HCT116 (cell line): ENCODE results near the gene IL20RB. TPM values are rescaled to one million over a fixed set of nuclear protein-coding genes. Genes with fewer than 3 reads are reported as not detected.

ENCODE experiments used
- ATAC-seq: fragments of 200-7000 bp; cut with Tn5 transposase; 2 replicates; pipeline ENCODE4 v1.9.1; 2020; ENCODE audit warnings: mild to moderate bottlenecking, moderate library complexity
- BruUV-seq: library from RNA; stranded (reverse); fragments of 400-500 nt; replicated peaks from 2 replicates; lab custom pipeline; 2021; lab: Mats Ljungman, UMichigan
- CTCF ChIA-PET: fragments of 300-600 bp; sonication (Branson Sonifier 250); formaldehyde crosslinking; loops from one replicate; lab custom pipeline; 2021; ENCODE audit warnings: antibody characterized with exemption; lab: Charles Lee
- POLR2A ChIA-PET: fragments of 300-600, 350-600 bp; sonication (Branson Sonifier 250); formaldehyde crosslinking; loops from one replicate; lab custom pipeline; 2021; ENCODE audit warnings: antibody characterized with exemption; lab: Charles Lee
- RAD21 ChIA-PET, 2 experiments: fragments of 300-600 bp; sonication (Branson Sonifier 250); formaldehyde crosslinking; loops; one replicate each; lab custom pipeline; 2023; ENCODE audit warnings: low total read pairs in 2 of 2; ENCODE audit not compliant: uncharacterized antibody in 2 of 2, unreplicated experiment in 2 of 2, low non-redundant PET in 1 of 2; lab: Charles Lee
- DNase-seq: peaks from one replicate; pipeline ENCODE4 v3.0.0-alpha.2; 2010; ENCODE audit warnings: low read depth, low spot score
- H2AFZ ChIP-seq: fragments of 200-600 bp; shearing (Covaris generic), sonication (generic); 2 replicates; pipeline ENCODE4 v1.6.1; 2017; ENCODE audit warnings: low read depth, mixed run types, mixed read lengths, antibody characterized with exemption, low read length; ENCODE audit not compliant: poor library complexity, severe bottlenecking
- H3K27ac ChIP-seq: 2 replicates; pipeline ENCODE4 v1.5.1; 2012; ENCODE audit warnings: low read depth, low read length
- H3K27me3 ChIP-seq: fragments of 200-600 bp; sonication (generic); 2 replicates; pipeline ENCODE4 v1.6.1; 2016; ENCODE audit warnings: mixed run types, low read length, mixed read lengths; ENCODE audit not compliant: insufficient read depth
- H3K36me3 ChIP-seq, 2 experiments: fragments of 200-500 bp in 1 of 2; fragments of 200-600 bp in 1 of 2; sonication (Bioruptor generic) in 1 of 2; sonication (generic) in 1 of 2; 2 replicates each; pipeline versions ENCODE4 v1.5.1 to v1.6.1; 2014 to 2016; ENCODE audit warnings: low read length in 2 of 2, inconsistent platforms in 1 of 2, mixed read lengths in 1 of 2, mixed run types in 1 of 2; ENCODE audit not compliant: insufficient read depth in 2 of 2, control insufficient read depth in 1 of 2
- H3K4me1 ChIP-seq, 2 experiments: fragments of 200-600 bp in 1 of 2; sonication (generic) in 1 of 2; 2 replicates each; pipeline versions ENCODE4 v1.5.1 to v1.6.1; 2012 to 2017; ENCODE audit warnings: low read length in 2 of 2, inconsistent platforms in 1 of 2, mild to moderate bottlenecking in 1 of 2, mixed read lengths in 1 of 2, mixed run types in 1 of 2, moderate library complexity in 1 of 2; ENCODE audit not compliant: insufficient read depth in 2 of 2, control insufficient read depth in 1 of 2
- H3K4me2 ChIP-seq: fragments of 200-600 bp; sonication (generic); 2 replicates; pipeline ENCODE4 v1.6.1; 2017; ENCODE audit warnings: mixed run types, low read length, mixed read lengths
- H3K4me3 ChIP-seq, 2 experiments: fragments of 200-600 bp in 1 of 2; sonication (generic) in 1 of 2; replicated peaks in 1 of 2; 2 replicates each; pipeline ENCODE4 v1.5.1; 2011 to 2016; ENCODE audit warnings: low read length in 2 of 2, control low read depth in 1 of 2, low read depth in 1 of 2, mild to moderate bottlenecking in 1 of 2, mixed read lengths in 1 of 2, mixed run types in 1 of 2
- H3K79me2 ChIP-seq: fragments of 200-600 bp; sonication (generic); 2 replicates; pipeline ENCODE4 v1.6.1; 2017; ENCODE audit warnings: mild to moderate bottlenecking, mixed run types, low read length, moderate library complexity, mixed read lengths; ENCODE audit not compliant: insufficient read depth
- H3K9ac ChIP-seq: fragments of 200-600 bp; sonication (generic); 2 replicates; pipeline ENCODE4 v1.6.1; 2016; ENCODE audit warnings: low read length, mixed read lengths
- H3K9me2 ChIP-seq: fragments of 200-600 bp; sonication (generic), shearing (Covaris generic); 2 replicates; pipeline ENCODE4 v1.6.1; 2017; ENCODE audit warnings: mixed run types, mild to moderate bottlenecking, moderate library complexity; ENCODE audit not compliant: insufficient read depth
- H3K9me3 ChIP-seq, 2 experiments: fragments of 200-500 bp in 1 of 2; fragments of 200-600 bp in 1 of 2; sonication (Bioruptor generic) in 1 of 2; sonication (generic) in 1 of 2; 2 replicates each; pipeline ENCODE4 v1.6.1; 2014 to 2017; ENCODE audit warnings: low read length in 2 of 2, mixed read lengths in 2 of 2, inconsistent platforms in 1 of 2, low read depth in 1 of 2, mild to moderate bottlenecking in 1 of 2, mixed run types in 1 of 2, moderate library complexity in 1 of 2; ENCODE audit not compliant: control insufficient read depth in 1 of 2, insufficient read depth in 1 of 2
- H4K20me1 ChIP-seq: fragments of 200-600 bp; sonication (generic), shearing (Covaris generic); 2 replicates; pipeline ENCODE4 v1.6.1; 2017; ENCODE audit warnings: mixed run types, mild to moderate bottlenecking, moderate library complexity; ENCODE audit not compliant: insufficient read depth
- CBX3 ChIP-seq: IDR thresholded peaks from 2 replicates; pipeline ENCODE4 v1.6.1; 2012; ENCODE audit warnings: low read depth
- CEBPB ChIP-seq: IDR thresholded peaks from 2 replicates; pipeline ENCODE4 v1.6.1; 2012; ENCODE audit warnings: low read depth
- EZH2 ChIP-seq: fragments of 200-600 bp; sonication (generic); IDR thresholded peaks from 2 replicates; pipeline ENCODE4 v1.6.1; 2017; ENCODE audit warnings: antibody characterized with exemption, mixed run types
- EZH2phosphoT487 ChIP-seq: fragments of 200-600 bp; IDR thresholded peaks from 2 replicates; pipeline ENCODE4 v1.6.1; 2018; ENCODE audit warnings: antibody characterized with exemption, borderline replicate concordance
- FOSL1 ChIP-seq: IDR thresholded peaks from 2 replicates; pipeline ENCODE4 v1.6.1; 2012; ENCODE audit warnings: low read depth
- JUND ChIP-seq: IDR thresholded peaks from 2 replicates; pipeline ENCODE4 v1.6.1; 2012
- POLR2A ChIP-seq: IDR thresholded peaks from 2 replicates; pipeline ENCODE4 v1.7.0; 2011; ENCODE audit warnings: borderline replicate concordance; ENCODE audit not compliant: insufficient read depth, insufficient read length; ENCODE audit errors: extremely low read depth
- RAD21 ChIP-seq: IDR thresholded peaks from 2 replicates; pipeline ENCODE4 v1.6.1; 2012; ENCODE audit warnings: low read depth, mild to moderate bottlenecking
- SRF ChIP-seq: IDR thresholded peaks from 2 replicates; pipeline ENCODE4 v1.6.1; 2012; ENCODE audit warnings: low read depth
- TCF7L2 ChIP-seq: IDR thresholded peaks from 2 replicates; pipeline ENCODE4 v1.7.0; 2011; ENCODE audit warnings: borderline replicate concordance, inconsistent platforms; ENCODE audit not compliant: insufficient read depth, insufficient read length; ENCODE audit errors: extremely low read depth
- ZFX ChIP-seq: fragments of 450-650 bp; IDR thresholded peaks from 2 replicates; pipeline ENCODE4 v1.6.1; 2017
- ZNF274 ChIP-seq: fragments of 200-500 bp; sonication (Bioruptor generic); IDR thresholded peaks from 2 replicates; pipeline ENCODE4 v1.6.1; 2014; ENCODE audit warnings: mild to moderate bottlenecking, low read depth, low read length, inconsistent platforms
- intact Hi-C: fragments of 100-400 bp; cut with micrococcal nuclease; formaldehyde crosslinking; loops from 2 replicates; pipeline ENCODE4 v1.10.0; 2022
- total RNA-seq: library from RNA; stranded (reverse); gene quantifications from one replicate; pipeline ENCODE4 v1.2.1, GENCODE V29; 2021; ENCODE audit not compliant: unreplicated experiment
- TF ChIP-seq, protein P1 (sequence below): IDR thresholded peaks from 2 replicates; pipeline ENCODE4 v1.6.1; 2012
- TF ChIP-seq, protein P2 (sequence below): IDR thresholded peaks from 2 replicates; pipeline ENCODE4 v1.6.1; 2012; ENCODE audit warnings: low read depth

Gene IL20RB
- total RNA-seq, 1 experiment from 2014 or later = 6.1 TPM

- Histone ChIP-seq H3K9me3 (no peaks in the 10 kb centered on the region), H3K36me3 (peaks cover 0 to 6% of the 10 kb centered on the region in 2 experiments; a peak in 1 of 4 replicates), H3K27ac (no peak overlapping the region), H3K79me2 (peaks cover 36% of the 10 kb centered on the region), H3K27me3 (no peaks in the 10 kb centered on the region)
- intact Hi-C loops = no loop called here
- ATAC-seq = no peak
- BruUV-seq = TSS peak; percentile 2
- CTCF ChIA-PET = no interaction called here
- no peak for DNase-seq
- TF ChIP-seq CBX3 (no peak), RAD21 (no peak), POLR2A (no peak), ZFX (no peak), FOSL1 (no peak), TCF7L2 (no peak)
- TF ChIP-seq, protein P1, sequence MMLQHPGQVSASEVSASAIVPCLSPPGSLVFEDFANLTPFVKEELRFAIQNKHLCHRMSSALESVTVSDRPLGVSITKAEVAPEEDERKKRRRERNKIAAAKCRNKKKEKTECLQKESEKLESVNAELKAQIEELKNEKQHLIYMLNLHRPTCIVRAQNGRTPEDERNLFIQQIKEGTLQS = 0 out of 2 replicates have a peak, but pooled peaks have one; percentile 17
- TF ChIP-seq, all 23 proteins: peak for 1
- Histone ChIP-seq H3K4me3 (no peak overlapping the region), H3K9ac (no peak overlapping the region), H3K4me1 (0 out of 4 replicates have a peak, but pooled peaks cover 0 to under 1% of the 10 kb centered on the region in 2 experiments), H2AFZ (no peak overlapping the region), H3K4me2 (no peak overlapping the region), H3K9me2 (no peaks in the 10 kb centered on the region), H4K20me1 (no peaks in the 10 kb centered on the region)
- ChIA-PET RAD21 (no interaction called here), POLR2A (no interaction called here)
Observed at GRCh38 chr3:136943436-136943835, 14.3 kb upstream of the IL20RB start.

DNA sequence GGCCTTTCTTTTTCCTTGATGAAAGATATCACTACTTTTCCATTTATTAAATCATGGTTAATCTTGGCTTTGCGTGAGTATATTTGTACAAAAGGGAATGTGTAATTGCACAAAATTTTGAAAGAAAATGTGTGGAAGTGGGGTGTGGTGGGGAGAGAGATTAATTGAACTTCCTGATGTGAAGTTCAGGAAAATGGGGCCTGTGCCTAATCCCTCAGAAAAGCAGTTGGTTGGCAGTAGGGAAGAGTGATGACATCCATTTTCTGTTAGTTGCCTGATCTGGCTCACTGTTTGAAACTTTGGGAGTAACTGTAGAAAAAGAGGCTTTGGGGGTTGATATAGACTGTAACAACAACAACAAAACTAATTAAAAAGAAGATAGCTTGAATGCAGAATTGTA, 10.8 kb upstream of the IL20RB start:
- peaks cover 9% of the 10 kb centered on the region; the same call in 1 of the 2 replicates for H3K79me2 ChIP-seq
- no peaks in the 10 kb centered on the region for H3K9me3 ChIP-seq
- DNase-seq = no peak
- no peaks in the 10 kb centered on the region for H3K4me1 ChIP-seq
- BruUV-seq = no TSS peak
- H4K20me1 ChIP-seq = no peaks in the 10 kb centered on the region
- H3K9ac ChIP-seq = no peak overlapping the region
- H3K4me2 ChIP-seq = no peak overlapping the region
- H3K36me3 ChIP-seq = peaks cover 0 to 6% of the 10 kb centered on the region in 2 experiments; a peak in 1 of 4 replicates
- no peaks in the 10 kb centered on the region for H3K9me2 ChIP-seq
- no peaks in the 10 kb centered on the region for H3K27me3 ChIP-seq
- H3K4me3 ChIP-seq = no peak overlapping the region
- ChIA-PET POLR2A (no interaction called here), CTCF (no interaction called here), RAD21 (no interaction called here)
- no peak overlapping the region for H2AFZ ChIP-seq
- no peak overlapping the region for H3K27ac ChIP-seq
- intact Hi-C loops = no loop called here
- no peak for ATAC-seq
- TF ChIP-seq JUND = no peak
- no peak for TF ChIP-seq ZNF274
- no peak for TF ChIP-seq EZH2phosphoT487
- no peak for TF ChIP-seq ZFX
- TF ChIP-seq, protein P1 = no peak
- TF ChIP-seq CEBPB = no peak
- no peak for TF ChIP-seq EZH2
- TF ChIP-seq, protein P2, sequence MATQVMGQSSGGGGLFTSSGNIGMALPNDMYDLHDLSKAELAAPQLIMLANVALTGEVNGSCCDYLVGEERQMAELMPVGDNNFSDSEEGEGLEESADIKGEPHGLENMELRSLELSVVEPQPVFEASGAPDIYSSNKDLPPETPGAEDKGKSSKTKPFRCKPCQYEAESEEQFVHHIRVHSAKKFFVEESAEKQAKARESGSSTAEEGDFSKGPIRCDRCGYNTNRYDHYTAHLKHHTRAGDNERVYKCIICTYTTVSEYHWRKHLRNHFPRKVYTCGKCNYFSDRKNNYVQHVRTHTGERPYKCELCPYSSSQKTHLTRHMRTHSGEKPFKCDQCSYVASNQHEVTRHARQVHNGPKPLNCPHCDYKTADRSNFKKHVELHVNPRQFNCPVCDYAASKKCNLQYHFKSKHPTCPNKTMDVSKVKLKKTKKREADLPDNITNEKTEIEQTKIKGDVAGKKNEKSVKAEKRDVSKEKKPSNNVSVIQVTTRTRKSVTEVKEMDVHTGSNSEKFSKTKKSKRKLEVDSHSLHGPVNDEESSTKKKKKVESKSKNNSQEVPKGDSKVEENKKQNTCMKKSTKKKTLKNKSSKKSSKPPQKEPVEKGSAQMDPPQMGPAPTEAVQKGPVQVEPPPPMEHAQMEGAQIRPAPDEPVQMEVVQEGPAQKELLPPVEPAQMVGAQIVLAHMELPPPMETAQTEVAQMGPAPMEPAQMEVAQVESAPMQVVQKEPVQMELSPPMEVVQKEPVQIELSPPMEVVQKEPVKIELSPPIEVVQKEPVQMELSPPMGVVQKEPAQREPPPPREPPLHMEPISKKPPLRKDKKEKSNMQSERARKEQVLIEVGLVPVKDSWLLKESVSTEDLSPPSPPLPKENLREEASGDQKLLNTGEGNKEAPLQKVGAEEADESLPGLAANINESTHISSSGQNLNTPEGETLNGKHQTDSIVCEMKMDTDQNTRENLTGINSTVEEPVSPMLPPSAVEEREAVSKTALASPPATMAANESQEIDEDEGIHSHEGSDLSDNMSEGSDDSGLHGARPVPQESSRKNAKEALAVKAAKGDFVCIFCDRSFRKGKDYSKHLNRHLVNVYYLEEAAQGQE = no peak
- TF ChIP-seq SRF = no peak
